GM18517 (cell line): Measurements from ENCODE around the gene TAS2R42.

Experiments
- ATAC-seq: cut with Tn5 transposase; IDR thresholded peaks from one replicate; pipeline ENCODE4 v1.9.1; 2021; ENCODE audit warnings: mild to moderate bottlenecking, moderate library complexity; ENCODE audit not compliant: unreplicated experiment

Gene TAS2R42

GRCh38 chr12:11147420-11147819 is 39.3 kb downstream of the TAS2R42 start:
- no peak for ATAC-seq

GRCh38 chr12:11144297-11144696 is 42.4 kb downstream of the TAS2R42 start:
- no peak for ATAC-seq

- no peak for ATAC-seq
Observed at GRCh38 chr12:11143352-11143751, 43.4 kb downstream of the TAS2R42 start.

- no peak for ATAC-seq
Observed at GRCh38 chr12:11136075-11136474, 50.7 kb downstream of the TAS2R42 start.
